GM10266 (cell line): ENCODE data around the gene PRM1.

Source experiments
- DNase-seq: peaks from one replicate; pipeline ENCODE4 v3.0.0; 2012; ENCODE audit errors: extremely low spot score
- TF ChIP-seq, protein P1 (sequence below): IDR thresholded peaks from 2 replicates; pipeline ENCODE4 v1.5.1; 2012; ENCODE audit warnings: mild to moderate bottlenecking, low read depth; ENCODE audit not compliant: control insufficient read depth, insufficient read depth; ENCODE audit errors: missing control alignments

PRM1 gene

DNA sequence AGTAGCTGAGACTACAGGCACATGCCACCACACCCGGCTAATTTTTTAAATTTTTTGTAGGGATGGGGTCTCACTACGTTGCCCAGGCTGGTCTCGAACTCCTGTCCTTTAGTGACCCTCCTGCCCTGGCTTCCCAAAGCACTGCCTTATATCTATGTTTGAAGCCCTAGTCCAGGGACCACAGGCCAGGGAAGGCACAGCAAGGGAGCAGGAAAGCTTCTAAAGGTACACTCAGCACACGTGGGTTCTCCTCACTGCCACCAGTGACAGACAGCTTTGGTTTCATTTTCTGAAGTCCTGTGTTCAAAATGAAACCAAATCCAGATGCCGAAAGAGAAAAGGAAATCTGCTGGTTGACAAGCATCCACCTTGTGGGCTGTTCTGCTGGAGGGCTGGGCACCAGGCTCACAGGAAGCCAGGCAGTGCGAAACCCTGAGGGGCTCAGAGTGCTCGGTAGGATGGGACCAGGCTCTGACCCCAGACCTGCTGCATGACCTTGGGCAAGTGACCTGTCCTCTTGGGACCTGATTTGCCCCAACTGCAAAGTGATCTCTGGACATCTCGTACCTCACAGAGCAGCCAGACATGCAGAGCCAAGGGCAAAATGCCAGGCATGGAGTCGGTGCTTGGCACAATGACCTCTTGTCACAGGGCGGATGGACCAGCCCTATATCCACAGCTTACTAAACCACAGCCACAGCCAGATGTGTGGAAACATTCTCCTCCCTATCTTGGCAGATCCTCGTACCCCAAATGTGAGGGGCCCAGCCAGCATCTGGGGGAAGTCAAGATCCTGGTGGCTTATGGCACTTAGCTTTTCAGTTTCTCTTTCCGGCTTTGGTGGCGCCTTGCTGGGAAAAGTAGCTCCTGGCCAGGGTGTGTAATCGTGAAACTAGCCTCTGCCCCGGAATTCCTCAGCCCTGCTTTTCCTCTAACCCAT, 22.3 kb downstream of the PRM1 start:
- DNase-seq, result peak; percentile 77

GRCh38 chr16:11257131-11257938, 23.8 kb downstream of the PRM1 start:
- TF ChIP-seq, protein P1, sequence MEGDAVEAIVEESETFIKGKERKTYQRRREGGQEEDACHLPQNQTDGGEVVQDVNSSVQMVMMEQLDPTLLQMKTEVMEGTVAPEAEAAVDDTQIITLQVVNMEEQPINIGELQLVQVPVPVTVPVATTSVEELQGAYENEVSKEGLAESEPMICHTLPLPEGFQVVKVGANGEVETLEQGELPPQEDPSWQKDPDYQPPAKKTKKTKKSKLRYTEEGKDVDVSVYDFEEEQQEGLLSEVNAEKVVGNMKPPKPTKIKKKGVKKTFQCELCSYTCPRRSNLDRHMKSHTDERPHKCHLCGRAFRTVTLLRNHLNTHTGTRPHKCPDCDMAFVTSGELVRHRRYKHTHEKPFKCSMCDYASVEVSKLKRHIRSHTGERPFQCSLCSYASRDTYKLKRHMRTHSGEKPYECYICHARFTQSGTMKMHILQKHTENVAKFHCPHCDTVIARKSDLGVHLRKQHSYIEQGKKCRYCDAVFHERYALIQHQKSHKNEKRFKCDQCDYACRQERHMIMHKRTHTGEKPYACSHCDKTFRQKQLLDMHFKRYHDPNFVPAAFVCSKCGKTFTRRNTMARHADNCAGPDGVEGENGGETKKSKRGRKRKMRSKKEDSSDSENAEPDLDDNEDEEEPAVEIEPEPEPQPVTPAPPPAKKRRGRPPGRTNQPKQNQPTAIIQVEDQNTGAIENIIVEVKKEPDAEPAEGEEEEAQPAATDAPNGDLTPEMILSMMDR, result peak; percentile 83

More for the DNA sequence above, 22.3 kb downstream of the PRM1 start:
- TF ChIP-seq, protein P1, result no peak

DNA sequence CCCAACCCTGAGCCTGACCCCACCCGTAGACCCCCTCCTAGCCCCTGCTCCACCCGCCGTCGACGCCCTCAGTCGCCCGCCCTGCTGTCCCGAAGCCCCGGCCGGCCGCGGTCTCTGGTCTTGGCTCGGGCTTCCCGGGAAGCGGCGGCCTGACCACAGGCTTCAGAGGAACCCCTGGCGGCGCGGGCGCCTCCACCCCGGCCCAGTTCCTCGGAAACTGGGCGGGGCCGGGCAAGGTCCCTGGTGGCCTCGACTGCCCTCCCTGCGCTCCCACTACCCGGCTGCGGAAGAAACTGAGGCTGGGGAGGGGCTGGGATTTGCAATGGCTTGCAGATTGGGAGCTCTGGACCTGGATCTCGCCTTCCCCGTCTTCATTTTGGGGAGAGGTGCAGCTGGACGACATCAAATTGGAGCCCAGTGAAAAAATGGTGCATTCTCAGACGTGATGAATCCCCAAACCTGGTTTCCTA, 24.4 kb downstream of the PRM1 start:
- TF ChIP-seq, protein P1, result no peak
- no peak for DNase-seq

More at GRCh38 chr16:11257131-11257938, 23.8 kb downstream of the PRM1 start:
- DNase-seq, result peak; percentile 78

- TF ChIP-seq, protein P1, result peak; percentile 94
- peak; percentile 95 for DNase-seq
These were observed 25.1 kb downstream of the PRM1 start, which contains the start of gene SOCS1 for GRCh38 chr16:11255737-11256660. TSS of gene SOCS1 (minus strand) at chr16:11256204. CDS start at chr16:11255478, 726 bp downstream.

GRCh38 chr16:11254913-11255736, 26.0 kb downstream of the PRM1 start:
- DNase-seq, result peak; percentile 70
- TF ChIP-seq, protein P1, result peak; percentile 40
